Measurements from ENCODE around the gene TERT. TPM values are rescaled to one million over a fixed set of nuclear protein-coding genes. Genes with fewer than 3 reads are reported as not detected.
A peak's percentile ranks its signal among the peaks of the same experiment; 100 is the strongest.

TERT gene
- total and polyA plus RNA-seq, 4 donors: 0.02 TPM; not detected in 3

DNA sequence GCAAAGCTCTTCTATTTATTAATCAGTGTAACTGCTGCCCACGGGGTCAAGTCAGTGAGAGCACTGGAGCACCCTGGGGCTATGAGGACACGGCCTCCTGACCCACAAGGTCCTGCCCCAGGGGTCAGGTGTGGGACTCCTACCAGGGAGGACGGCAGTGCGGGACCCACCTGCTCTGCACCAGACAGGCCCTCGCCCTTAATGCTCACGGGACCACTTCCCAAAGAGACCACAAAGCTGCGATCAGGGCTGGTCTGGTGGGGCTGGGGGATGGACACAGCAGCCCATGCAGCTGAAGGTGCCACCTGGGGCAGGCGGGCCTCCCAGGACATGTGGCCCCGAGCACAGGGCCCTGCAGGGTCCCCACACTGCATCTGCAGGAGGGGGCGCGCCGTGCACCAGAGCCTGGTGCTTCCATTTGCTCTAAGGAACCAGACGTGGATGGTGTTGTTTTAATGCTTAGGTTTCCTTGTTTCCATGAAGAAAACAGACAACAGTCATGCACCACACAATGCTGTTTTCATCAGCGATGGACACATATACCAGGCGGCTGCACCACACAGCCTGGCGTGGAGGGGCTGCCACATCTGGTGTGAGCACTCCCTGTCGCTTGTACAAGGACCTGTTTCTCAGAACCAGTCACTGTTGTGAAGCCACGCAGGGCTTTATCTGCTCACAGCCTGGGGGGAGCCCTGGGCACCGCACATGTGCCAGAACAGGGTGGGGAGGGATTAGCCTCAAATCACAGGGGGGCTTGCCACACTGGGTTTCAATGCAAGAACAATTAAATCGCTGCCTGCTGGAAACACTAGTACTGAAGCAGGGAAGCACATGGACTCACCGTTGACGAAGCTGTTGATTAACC lies 27.4 kb upstream of the TERT start:
- TF ChIP-seq, protein P1, sequence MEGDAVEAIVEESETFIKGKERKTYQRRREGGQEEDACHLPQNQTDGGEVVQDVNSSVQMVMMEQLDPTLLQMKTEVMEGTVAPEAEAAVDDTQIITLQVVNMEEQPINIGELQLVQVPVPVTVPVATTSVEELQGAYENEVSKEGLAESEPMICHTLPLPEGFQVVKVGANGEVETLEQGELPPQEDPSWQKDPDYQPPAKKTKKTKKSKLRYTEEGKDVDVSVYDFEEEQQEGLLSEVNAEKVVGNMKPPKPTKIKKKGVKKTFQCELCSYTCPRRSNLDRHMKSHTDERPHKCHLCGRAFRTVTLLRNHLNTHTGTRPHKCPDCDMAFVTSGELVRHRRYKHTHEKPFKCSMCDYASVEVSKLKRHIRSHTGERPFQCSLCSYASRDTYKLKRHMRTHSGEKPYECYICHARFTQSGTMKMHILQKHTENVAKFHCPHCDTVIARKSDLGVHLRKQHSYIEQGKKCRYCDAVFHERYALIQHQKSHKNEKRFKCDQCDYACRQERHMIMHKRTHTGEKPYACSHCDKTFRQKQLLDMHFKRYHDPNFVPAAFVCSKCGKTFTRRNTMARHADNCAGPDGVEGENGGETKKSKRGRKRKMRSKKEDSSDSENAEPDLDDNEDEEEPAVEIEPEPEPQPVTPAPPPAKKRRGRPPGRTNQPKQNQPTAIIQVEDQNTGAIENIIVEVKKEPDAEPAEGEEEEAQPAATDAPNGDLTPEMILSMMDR (IDR thresholded peaks at IDR 0.05; ENCODE audit: control extremely low read depth, extremely low read depth): no peak
- Histone ChIP-seq H3K27me3 (ENCODE audit: control insufficient read depth in 3 of 3, insufficient read depth in 3 of 3, low read length in 2 of 3) (no peaks in the 10 kb centered on the region), H3K9me3 (ENCODE audit: control insufficient read depth in 4 of 4, insufficient read depth in 3 of 4, low read length in 3 of 4) (peaks cover 0 to 2% (median 0%) of the 10 kb centered on the region in 4 donors), H3K9ac (ENCODE audit: insufficient read depth in 1 of 2, low read length in 2 of 2) (no peak overlapping the region), H3K4me1 (ENCODE audit: control insufficient read depth in 5 of 5, insufficient read depth in 5 of 5, low read length in 5 of 5) (no peaks in the 10 kb centered on the region), H3K36me3 (ENCODE audit: control insufficient read depth in 4 of 4, insufficient read depth in 4 of 4, low read length in 4 of 4) (peaks cover 12 to 79% (median 19%) of the 10 kb centered on the region in 4 donors), H3K27ac (ENCODE audit: low read depth in 1 of 2, low read length in 1 of 2) (no peak overlapping the region), H3K4me3 (no peak overlapping the region)
- 95 to 96% methylated on average over 22 of the region's 22 CpGs for WGBS, 2 donors
- ATAC-seq (ENCODE audit: insufficient read depth, low FRiP score) (no peak), DNase-seq (peak in 1 of 3 donors; percentile 9)

DNA sequence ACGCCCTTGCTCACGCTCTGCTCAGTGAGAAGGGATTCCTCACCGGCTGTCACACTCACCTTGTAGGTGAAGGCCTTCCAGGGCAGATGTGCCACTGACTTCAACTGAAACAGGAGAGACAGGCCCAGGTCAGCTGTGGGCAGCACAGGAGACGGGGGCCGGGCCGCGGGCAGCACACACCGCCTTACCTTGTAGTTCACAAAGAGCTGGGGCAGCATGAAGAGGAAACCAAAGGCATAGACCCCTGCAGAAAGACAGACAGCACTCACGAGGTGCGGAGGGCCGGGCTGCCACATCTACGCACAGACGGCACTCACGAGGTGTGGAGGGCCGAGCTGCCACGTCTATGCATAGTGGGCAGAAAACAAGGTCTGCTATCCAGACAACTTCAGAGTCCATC lies 26.7 kb upstream of the TERT start:
- Histone ChIP-seq H3K9ac (ENCODE audit: insufficient read depth in 1 of 2, low read length in 2 of 2) (no peak overlapping the region), H3K27ac (ENCODE audit: low read depth in 1 of 2, low read length in 1 of 2) (no peak overlapping the region), H3K27me3 (ENCODE audit: control insufficient read depth in 3 of 3, insufficient read depth in 3 of 3, low read length in 2 of 3) (no peaks in the 10 kb centered on the region), H3K36me3 (ENCODE audit: control insufficient read depth in 4 of 4, insufficient read depth in 4 of 4, low read length in 4 of 4) (peaks cover 12 to 80% (median 19%) of the 10 kb centered on the region in 4 donors), H3K4me3 (no peak overlapping the region), H3K9me3 (ENCODE audit: control insufficient read depth in 4 of 4, insufficient read depth in 3 of 4, low read length in 3 of 4) (peaks cover 0 to 2% (median 0%) of the 10 kb centered on the region in 4 donors), H3K4me1 (ENCODE audit: control insufficient read depth in 5 of 5, insufficient read depth in 5 of 5, low read length in 5 of 5) (no peaks in the 10 kb centered on the region)
- TF ChIP-seq, protein P1 (IDR thresholded peaks at IDR 0.05; ENCODE audit: control extremely low read depth, extremely low read depth): no peak
- ATAC-seq (ENCODE audit: insufficient read depth, low FRiP score) (no peak), DNase-seq (peak in 1 of 3 donors; percentile 4)
- WGBS, 2 donors: 97% methylated on average over 16 of the region's 16 CpGs

DNA sequence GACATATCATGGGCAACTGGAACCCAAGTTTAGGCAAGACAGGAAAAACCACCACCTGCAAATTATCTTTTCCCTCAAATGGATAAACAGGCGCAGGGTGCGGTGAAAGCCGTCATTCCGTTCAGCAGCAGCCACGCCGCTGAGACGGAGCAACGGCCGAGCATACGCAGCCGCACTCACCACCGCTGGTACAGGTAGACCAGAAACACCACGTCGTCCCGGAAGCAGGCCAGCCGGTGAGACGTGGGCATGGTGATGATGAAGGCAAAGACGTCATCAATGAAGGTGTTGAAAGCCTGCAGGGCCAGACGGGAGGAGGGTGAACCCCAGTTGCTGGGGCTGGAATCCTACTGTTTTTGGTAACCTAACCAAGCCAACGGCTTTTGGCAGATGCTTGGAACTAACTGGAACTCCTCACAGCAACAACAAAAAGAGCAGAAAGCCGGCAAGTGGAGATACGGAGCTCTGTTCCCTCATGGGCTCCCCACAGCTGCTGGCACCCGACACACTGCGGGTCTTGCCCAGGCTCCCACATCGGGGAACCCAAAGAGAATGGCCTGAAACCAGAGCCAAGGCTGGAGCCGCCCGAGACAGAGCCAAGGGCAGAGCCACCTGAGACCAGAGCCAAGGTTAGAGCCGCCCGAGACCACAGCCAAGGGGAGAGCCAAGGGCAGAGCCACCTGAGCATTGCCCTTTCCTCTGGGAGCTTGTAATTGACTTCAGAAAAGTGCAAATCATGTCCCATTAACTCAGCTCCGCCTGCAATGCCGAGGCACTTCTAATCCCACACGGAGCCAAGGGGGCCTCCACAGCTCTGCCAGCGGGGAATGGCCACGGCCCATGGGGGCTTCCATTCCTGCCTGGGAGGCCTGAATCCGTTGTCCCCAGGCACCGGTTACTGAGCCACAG lies 25.8 kb upstream of the TERT start:
- ATAC-seq (ENCODE audit: insufficient read depth, low FRiP score) (no peak), DNase-seq (peak in 1 of 3 donors; percentile 9)

More for the DNA sequence above, 25.8 kb upstream of the TERT start:
- H3K4me3 ChIP-seq: no peak overlapping the region
- no peak overlapping the region for H3K27ac ChIP-seq (ENCODE audit: low read depth in 1 of 2, low read length in 1 of 2)
- H3K36me3 ChIP-seq (ENCODE audit: control insufficient read depth in 4 of 4, insufficient read depth in 4 of 4, low read length in 4 of 4): peaks cover 12 to 75% (median 19%) of the 10 kb centered on the region in 4 donors
- WGBS, 2 donors: 95% methylated on average over 36 of the region's 36 CpGs
- no peak overlapping the region for H3K9ac ChIP-seq (ENCODE audit: insufficient read depth in 1 of 2, low read length in 2 of 2)
- H3K27me3 ChIP-seq (ENCODE audit: control insufficient read depth in 3 of 3, insufficient read depth in 3 of 3, low read length in 2 of 3): no peaks in the 10 kb centered on the region
- H3K4me1 ChIP-seq (ENCODE audit: control insufficient read depth in 5 of 5, insufficient read depth in 5 of 5, low read length in 5 of 5): peaks cover 0 to 7% (median 0%) of the 10 kb centered on the region in 5 donors
- TF ChIP-seq, protein P1 (IDR thresholded peaks at IDR 0.05; ENCODE audit: control extremely low read depth, extremely low read depth): no peak
- H3K9me3 ChIP-seq (ENCODE audit: control insufficient read depth in 4 of 4, insufficient read depth in 3 of 4, low read length in 3 of 4): peaks cover 0 to 2% (median 0%) of the 10 kb centered on the region in 4 donors
